ENCODE data around the gene B3GNT3.

B3GNT3 gene

GRCh38 chr19:17832443-17833208, 37.7 kb downstream of the B3GNT3 start:
- no peaks in the 10 kb centered on the region for H3F3A ChIP-seq (ENCODE audit: insufficient read depth, low read length)
- TF ChIP-seq EZH2phosphoT487 (IDR thresholded peaks at IDR 0.05; ENCODE audit: low read length) (no peak), EZH2 (optimal IDR thresholded peaks at IDR 0.05; ENCODE audit: low read depth, low read length) (no peak)
- TF ChIP-seq, protein P1, sequence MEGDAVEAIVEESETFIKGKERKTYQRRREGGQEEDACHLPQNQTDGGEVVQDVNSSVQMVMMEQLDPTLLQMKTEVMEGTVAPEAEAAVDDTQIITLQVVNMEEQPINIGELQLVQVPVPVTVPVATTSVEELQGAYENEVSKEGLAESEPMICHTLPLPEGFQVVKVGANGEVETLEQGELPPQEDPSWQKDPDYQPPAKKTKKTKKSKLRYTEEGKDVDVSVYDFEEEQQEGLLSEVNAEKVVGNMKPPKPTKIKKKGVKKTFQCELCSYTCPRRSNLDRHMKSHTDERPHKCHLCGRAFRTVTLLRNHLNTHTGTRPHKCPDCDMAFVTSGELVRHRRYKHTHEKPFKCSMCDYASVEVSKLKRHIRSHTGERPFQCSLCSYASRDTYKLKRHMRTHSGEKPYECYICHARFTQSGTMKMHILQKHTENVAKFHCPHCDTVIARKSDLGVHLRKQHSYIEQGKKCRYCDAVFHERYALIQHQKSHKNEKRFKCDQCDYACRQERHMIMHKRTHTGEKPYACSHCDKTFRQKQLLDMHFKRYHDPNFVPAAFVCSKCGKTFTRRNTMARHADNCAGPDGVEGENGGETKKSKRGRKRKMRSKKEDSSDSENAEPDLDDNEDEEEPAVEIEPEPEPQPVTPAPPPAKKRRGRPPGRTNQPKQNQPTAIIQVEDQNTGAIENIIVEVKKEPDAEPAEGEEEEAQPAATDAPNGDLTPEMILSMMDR (IDR thresholded peaks at IDR 0.05; ENCODE audit: low read length) = no peak
- no peaks in the 10 kb centered on the region for H3K27me3 ChIP-seq (replicated peaks; ENCODE audit: insufficient read depth, low read length)
- no peak for DNase-seq
- H3K9me2 ChIP-seq (replicated peaks; ENCODE audit: insufficient read depth, low read length) = no peaks in the 10 kb centered on the region
- no peaks in the 10 kb centered on the region for H3K9me3 ChIP-seq (replicated peaks; ENCODE audit: insufficient read depth, low read length)
- no peak overlapping the region for H3K9ac ChIP-seq (ENCODE audit: low read length)
- H3K36me3 ChIP-seq (replicated peaks; ENCODE audit: insufficient read depth, low read length) = no peaks in the 10 kb centered on the region
- H3K4me2 ChIP-seq (ENCODE audit: low read depth, low read length) = no peak overlapping the region
- no peaks in the 10 kb centered on the region for H3K4me1 ChIP-seq (ENCODE audit: low read length)
- H2AFZ ChIP-seq (ENCODE audit: low read length) = no peak overlapping the region
- H3K27ac ChIP-seq (ENCODE audit: low read length) = no peak overlapping the region
- no peaks in the 10 kb centered on the region for H4K20me1 ChIP-seq (ENCODE audit: insufficient read depth, low read length)
- H3K4me3 ChIP-seq (ENCODE audit: low read length) = no peak overlapping the region
- no peaks in the 10 kb centered on the region for H3K79me2 ChIP-seq (ENCODE audit: low read length)

- Histone ChIP-seq H4K20me1 (ENCODE audit: insufficient read depth, low read length) (no peaks in the 10 kb centered on the region), H3K4me1 (ENCODE audit: low read length) (no peaks in the 10 kb centered on the region), H3K9me3 (replicated peaks; ENCODE audit: insufficient read depth, low read length) (no peaks in the 10 kb centered on the region), H3K4me3 (ENCODE audit: low read length) (no peak overlapping the region), H3K27me3 (replicated peaks; ENCODE audit: insufficient read depth, low read length) (no peaks in the 10 kb centered on the region), H2AFZ (ENCODE audit: low read length) (no peak overlapping the region), H3K9me2 (replicated peaks; ENCODE audit: insufficient read depth, low read length) (no peaks in the 10 kb centered on the region), H3K36me3 (replicated peaks; ENCODE audit: insufficient read depth, low read length) (no peaks in the 10 kb centered on the region), H3K27ac (ENCODE audit: low read length) (no peak overlapping the region), H3F3A (ENCODE audit: insufficient read depth, low read length) (no peaks in the 10 kb centered on the region), H3K9ac (ENCODE audit: low read length) (no peak overlapping the region), H3K4me2 (ENCODE audit: low read depth, low read length) (no peak overlapping the region), H3K79me2 (ENCODE audit: low read length) (no peaks in the 10 kb centered on the region)
- TF ChIP-seq, protein P1 (IDR thresholded peaks at IDR 0.05; ENCODE audit: low read length) = no peak
- TF ChIP-seq EZH2phosphoT487 (IDR thresholded peaks at IDR 0.05; ENCODE audit: low read length) (no peak), EZH2 (optimal IDR thresholded peaks at IDR 0.05; ENCODE audit: low read depth, low read length) (no peak)
- DNase-seq = no peak
These were observed 39.6 kb downstream of the B3GNT3 start for GRCh38 chr19:17834350-17835181.

DNA sequence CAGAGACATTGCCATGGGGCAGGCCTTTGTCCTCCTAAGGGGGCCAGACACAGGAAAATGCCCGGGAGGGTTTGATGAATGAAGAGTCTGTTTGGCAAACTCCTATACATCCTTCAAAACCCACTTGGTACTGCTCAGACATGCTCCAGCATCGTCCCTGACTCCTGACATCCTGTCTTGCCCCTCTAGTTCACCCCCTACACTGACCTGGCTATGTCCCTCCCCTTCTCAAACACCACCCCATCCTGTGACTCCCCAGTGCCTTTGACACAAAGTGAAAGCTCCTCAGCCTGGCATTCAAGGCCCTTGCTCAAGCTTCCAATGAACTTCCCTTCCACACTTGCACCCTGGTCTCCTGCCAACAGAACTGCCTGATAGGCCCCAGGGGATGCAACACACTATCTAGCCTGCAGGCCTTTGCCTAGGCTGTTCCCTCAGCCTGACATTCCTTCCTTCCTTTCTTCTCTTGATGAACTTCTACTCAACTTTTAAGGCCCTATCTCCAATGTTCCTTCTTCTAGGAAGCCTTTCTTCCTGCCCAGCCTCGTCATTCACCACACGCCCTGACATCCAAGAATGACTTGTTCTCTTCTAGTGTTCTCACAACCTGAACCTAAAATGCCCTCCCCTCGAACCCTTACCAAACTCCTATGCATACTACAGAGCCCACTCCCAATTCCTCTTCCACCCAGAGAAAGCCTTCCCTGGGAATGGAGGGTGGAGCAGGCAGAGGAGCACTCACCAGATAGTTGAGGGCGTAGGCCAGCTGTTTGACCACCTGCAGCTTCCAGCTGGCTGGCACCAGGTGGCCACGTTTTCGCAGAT, 40.5 kb downstream of the B3GNT3 start:
- H3K27me3 ChIP-seq (replicated peaks; ENCODE audit: insufficient read depth, low read length) = no peaks in the 10 kb centered on the region
- no peak overlapping the region for H3K4me2 ChIP-seq (ENCODE audit: low read depth, low read length)
- no peak overlapping the region for H3K4me3 ChIP-seq (ENCODE audit: low read length)
- no peaks in the 10 kb centered on the region for H3F3A ChIP-seq (ENCODE audit: insufficient read depth, low read length)
- no peaks in the 10 kb centered on the region for H3K9me2 ChIP-seq (replicated peaks; ENCODE audit: insufficient read depth, low read length)
- no peaks in the 10 kb centered on the region for H3K36me3 ChIP-seq (replicated peaks; ENCODE audit: insufficient read depth, low read length)
- TF ChIP-seq, protein P1 (IDR thresholded peaks at IDR 0.05; ENCODE audit: low read length) = no peak
- TF ChIP-seq EZH2phosphoT487 (IDR thresholded peaks at IDR 0.05; ENCODE audit: low read length) (no peak), EZH2 (optimal IDR thresholded peaks at IDR 0.05; ENCODE audit: low read depth, low read length) (no peak)
- H3K9me3 ChIP-seq (replicated peaks; ENCODE audit: insufficient read depth, low read length) = no peaks in the 10 kb centered on the region
- H2AFZ ChIP-seq (ENCODE audit: low read length) = no peak overlapping the region
- H4K20me1 ChIP-seq (ENCODE audit: insufficient read depth, low read length) = no peaks in the 10 kb centered on the region
- no peaks in the 10 kb centered on the region for H3K79me2 ChIP-seq (ENCODE audit: low read length)
- DNase-seq = no peak
- no peak overlapping the region for H3K9ac ChIP-seq (ENCODE audit: low read length)
- no peak overlapping the region for H3K27ac ChIP-seq (ENCODE audit: low read length)
- no peaks in the 10 kb centered on the region for H3K4me1 ChIP-seq (ENCODE audit: low read length)

Data from MM.1S (cell line).